ENCODE results near the gene KIAA1217. TPM values are rescaled to one million over a fixed set of nuclear protein-coding genes. Genes with fewer than 3 reads are reported as not detected.

The KIAA1217 gene
- total and polyA plus RNA-seq, 2 of the 4 experiments (the other 2 are of a cell fraction) = 3.4 to 4.4 TPM

- intact Hi-C loops (cut with micrococcal nuclease) = no loop called here
- H4K91ac ChIP-seq (ENCODE audit: insufficient read depth, low read depth, low read length) = no peak overlapping the region
- dilution Hi-C loops (cut with HindIII; ENCODE audit: low sequenced_read_pairs, unreplicated experiment) = no loop called here
- no peak overlapping the region for H3K23ac ChIP-seq (ENCODE audit: low read depth, low read length)
- H3K9me3 ChIP-seq (ENCODE audit: control insufficient read depth, insufficient read depth, low read length) = no peaks in the 10 kb centered on the region
- no peak overlapping the region for H3K18ac ChIP-seq (ENCODE audit: low read depth, low read length)
- H3K4me1 ChIP-seq (ENCODE audit: control insufficient read depth, insufficient read depth, low read length) = no peaks in the 10 kb centered on the region
- no peak overlapping the region for H2AK5ac ChIP-seq (ENCODE audit: low read depth, low read length)
- no peak overlapping the region for H3K4ac ChIP-seq (ENCODE audit: low read depth, low read length)
- no peak overlapping the region for H2BK120ac ChIP-seq (ENCODE audit: low read depth, low read length)
- BruUV-seq (replicated peaks) = no TSS peak
- ATAC-seq (ENCODE audit: low read depth) = no peak
- peaks cover 4% of the 10 kb centered on the region for H3K27me3 ChIP-seq (ENCODE audit: control insufficient read depth, insufficient read depth, low read length)
- no peak overlapping the region for H2AFZ ChIP-seq (replicated peaks; ENCODE audit: low read length, poor library complexity)
- CTCF ChIA-PET = no interaction called here
- TF ChIP-seq CHD1 (IDR thresholded peaks at IDR 0.05; ENCODE audit: low read depth, low read length) (no peak), MXI1 (IDR thresholded peaks at IDR 0.05; ENCODE audit: borderline replicate concordance, low read depth, low read length) (no peak), MAZ (IDR thresholded peaks at IDR 0.05; ENCODE audit: borderline replicate concordance, low read depth, low read length) (no peak), NFE2L2 (IDR thresholded peaks at IDR 0.05; ENCODE audit: low read depth, low read length) (no peak), CEBPB (IDR thresholded peaks at IDR 0.05; ENCODE audit: low read depth, low read length) (no peak), FOS (IDR thresholded peaks at IDR 0.05; ENCODE audit: low read depth, low read length) (no peak), SMC3 (IDR thresholded peaks at IDR 0.05; ENCODE audit: low read depth, low read length) (no peak), USF2 (IDR thresholded peaks at IDR 0.05; ENCODE audit: low read depth, low read length) (no peak)
- TF ChIP-seq, protein P1, sequence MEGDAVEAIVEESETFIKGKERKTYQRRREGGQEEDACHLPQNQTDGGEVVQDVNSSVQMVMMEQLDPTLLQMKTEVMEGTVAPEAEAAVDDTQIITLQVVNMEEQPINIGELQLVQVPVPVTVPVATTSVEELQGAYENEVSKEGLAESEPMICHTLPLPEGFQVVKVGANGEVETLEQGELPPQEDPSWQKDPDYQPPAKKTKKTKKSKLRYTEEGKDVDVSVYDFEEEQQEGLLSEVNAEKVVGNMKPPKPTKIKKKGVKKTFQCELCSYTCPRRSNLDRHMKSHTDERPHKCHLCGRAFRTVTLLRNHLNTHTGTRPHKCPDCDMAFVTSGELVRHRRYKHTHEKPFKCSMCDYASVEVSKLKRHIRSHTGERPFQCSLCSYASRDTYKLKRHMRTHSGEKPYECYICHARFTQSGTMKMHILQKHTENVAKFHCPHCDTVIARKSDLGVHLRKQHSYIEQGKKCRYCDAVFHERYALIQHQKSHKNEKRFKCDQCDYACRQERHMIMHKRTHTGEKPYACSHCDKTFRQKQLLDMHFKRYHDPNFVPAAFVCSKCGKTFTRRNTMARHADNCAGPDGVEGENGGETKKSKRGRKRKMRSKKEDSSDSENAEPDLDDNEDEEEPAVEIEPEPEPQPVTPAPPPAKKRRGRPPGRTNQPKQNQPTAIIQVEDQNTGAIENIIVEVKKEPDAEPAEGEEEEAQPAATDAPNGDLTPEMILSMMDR (conservative IDR thresholded peaks at IDR 0.05; ENCODE audit: low read depth, low read length) = no peak
- H4K20me1 ChIP-seq (ENCODE audit: insufficient read depth, low read length) = no peaks in the 10 kb centered on the region
- H3K4me3 ChIP-seq (ENCODE audit: insufficient read depth, low read depth, low read length) = no peak overlapping the region
- no peak overlapping the region for H2AK9ac ChIP-seq (replicated peaks; ENCODE audit: low read depth, low read length, poor library complexity)
- H2BK20ac ChIP-seq (ENCODE audit: low read depth, low read length) = no peak overlapping the region
- H3K9me1 ChIP-seq (ENCODE audit: insufficient read depth, low read length) = no peaks in the 10 kb centered on the region
- no peak overlapping the region for H3K4me2 ChIP-seq (ENCODE audit: low read depth, low read length)
- H3K56ac ChIP-seq (ENCODE audit: extremely low read depth, insufficient read depth, low read length) = no peak overlapping the region
- no peak overlapping the region for H2BK5ac ChIP-seq (ENCODE audit: low read depth, low read length, poor library complexity, severe bottlenecking)
- POLR2A ChIA-PET (ENCODE audit: unreplicated experiment) = no interaction called here
- DNase-seq = no peak
- no peak overlapping the region for H3K14ac ChIP-seq (replicated peaks; ENCODE audit: low read depth, low read length)
- in situ Hi-C loops (cut with MboI; ENCODE audit: low sequenced_read_pairs) = no loop called here
- no peak overlapping the region for H3K9ac ChIP-seq (ENCODE audit: low read depth, low read length)
- 42% methylated on average over 3 of the region's 13 CpGs; no CpG with 5 or more reads in 1 of the 2 experiments for WGBS, 2 experiments (ENCODE audit: extremely low coverage in 2 of 2, insufficient read length in 1 of 2)
- no peak overlapping the region for H4K5ac ChIP-seq (ENCODE audit: low read depth, low read length)
- no peaks in the 10 kb centered on the region for H3K79me1 ChIP-seq (ENCODE audit: low read depth in 1 of 2, low read length in 2 of 2)
- no peak overlapping the region for H3K27ac ChIP-seq (ENCODE audit: insufficient read depth, low read length)
- no peaks in the 10 kb centered on the region for H3K36me3 ChIP-seq (ENCODE audit: control insufficient read depth, insufficient read depth, low read length)
- H2BK15ac ChIP-seq (ENCODE audit: low read depth, low read length) = no peak overlapping the region
- H4K8ac ChIP-seq (ENCODE audit: low read depth in 2 of 2, low read length in 2 of 2) = no peak overlapping the region
These were observed 29.7 kb downstream of the KIAA1217 start for GRCh38 chr10:24238519-24239247.
